ENCODE results near the gene LMAN1L. TPM values are rescaled to one million over a fixed set of nuclear protein-coding genes. Genes with fewer than 3 reads are reported as not detected.

Gene LMAN1L
- total RNA-seq, 1 experiment from 2014 or later: not detected

GRCh38 chr15:74795966-74796625 is 16.5 kb upstream of the LMAN1L start:
- DNase-seq: no peak

GRCh38 chr15:74798388-74799254 is 14.0 kb upstream of the LMAN1L start:
- no peak overlapping the region for H3K4me3 ChIP-seq (ENCODE audit: low read length)
- peaks cover 26% of the 10 kb centered on the region for H3K36me3 ChIP-seq (ENCODE audit: low read depth, low read length)
- no peaks in the 10 kb centered on the region for H3K9me2 ChIP-seq (replicated peaks; ENCODE audit: low read length)
- H3K4me1 ChIP-seq (ENCODE audit: insufficient read depth, low read length): no peaks in the 10 kb centered on the region
- H3K27me3 ChIP-seq (ENCODE audit: low read length): no peaks in the 10 kb centered on the region
- ChIA-PET POLR2A (ENCODE audit: unreplicated experiment) (no interaction called here), CTCF (no interaction called here)
- DNase-seq (no peak), ATAC-seq (no peak)
- no TSS peak for BruUV-seq (replicated peaks)
- H2AFZ ChIP-seq (ENCODE audit: low read length): no peak overlapping the region
- H3K79me2 ChIP-seq (ENCODE audit: low read length): peaks cover 4% of the 10 kb centered on the region; the same call in 1 of the 2 replicates
- intact Hi-C loops (cut with micrococcal nuclease): no loop called here
- H3K9ac ChIP-seq (ENCODE audit: low read length): no peak overlapping the region
- TF ChIP-seq EZH2phosphoT487 (IDR thresholded peaks at IDR 0.05; ENCODE audit: borderline replicate concordance, low read length): no peak
- no peak for TF ChIP-seq EZH2 (IDR thresholded peaks at IDR 0.05; ENCODE audit: low read length, unreplicated experiment)
- TF ChIP-seq CTCF (conservative IDR thresholded peaks at IDR 0.05; ENCODE audit: low read depth, low read length): no peak
- no peaks in the 10 kb centered on the region for H3K9me3 ChIP-seq (ENCODE audit: low read length)
- no peaks in the 10 kb centered on the region for H4K20me1 ChIP-seq (ENCODE audit: low read length)
- no peak overlapping the region for H3K27ac ChIP-seq (ENCODE audit: low read length)
- H3F3A ChIP-seq (ENCODE audit: low read length, unreplicated experiment): no peaks in the 10 kb centered on the region
- H3K4me2 ChIP-seq (ENCODE audit: low read length): no peak overlapping the region

More at GRCh38 chr15:74795966-74796625, 16.5 kb upstream of the LMAN1L start:
- Histone ChIP-seq H3K4me2 (ENCODE audit: low read length) (no peak overlapping the region), H3F3A (ENCODE audit: low read length, unreplicated experiment) (no peaks in the 10 kb centered on the region), H3K9ac (ENCODE audit: low read length) (no peak overlapping the region), H3K9me3 (ENCODE audit: low read length) (no peaks in the 10 kb centered on the region), H3K9me2 (replicated peaks; ENCODE audit: low read length) (no peaks in the 10 kb centered on the region), H3K4me3 (ENCODE audit: low read length) (no peak overlapping the region), H3K4me1 (ENCODE audit: insufficient read depth, low read length) (no peaks in the 10 kb centered on the region), H4K20me1 (ENCODE audit: low read length) (peaks cover 12% of the 10 kb centered on the region; the same call in 1 of the 2 replicates), H3K79me2 (ENCODE audit: low read length) (peaks cover 29% of the 10 kb centered on the region), H3K27ac (ENCODE audit: low read length) (no peak overlapping the region), H3K27me3 (ENCODE audit: low read length) (no peaks in the 10 kb centered on the region), H3K36me3 (ENCODE audit: low read depth, low read length) (peaks cover 9% of the 10 kb centered on the region; the same call in 1 of the 2 replicates), H2AFZ (ENCODE audit: low read length) (no peak overlapping the region)
- BruUV-seq (replicated peaks): no TSS peak
- intact Hi-C loops (cut with micrococcal nuclease): no loop called here
- CTCF ChIA-PET: no interaction called here
- ATAC-seq: no peak
- POLR2A ChIA-PET (ENCODE audit: unreplicated experiment): interaction anchor here (0.6 kb wide), 1 partner anchor 658 kb away, joined by 3 read pairs; no protein-coding TSS in a partner anchor
- no peak for TF ChIP-seq EZH2phosphoT487 (IDR thresholded peaks at IDR 0.05; ENCODE audit: borderline replicate concordance, low read length)

DNA sequence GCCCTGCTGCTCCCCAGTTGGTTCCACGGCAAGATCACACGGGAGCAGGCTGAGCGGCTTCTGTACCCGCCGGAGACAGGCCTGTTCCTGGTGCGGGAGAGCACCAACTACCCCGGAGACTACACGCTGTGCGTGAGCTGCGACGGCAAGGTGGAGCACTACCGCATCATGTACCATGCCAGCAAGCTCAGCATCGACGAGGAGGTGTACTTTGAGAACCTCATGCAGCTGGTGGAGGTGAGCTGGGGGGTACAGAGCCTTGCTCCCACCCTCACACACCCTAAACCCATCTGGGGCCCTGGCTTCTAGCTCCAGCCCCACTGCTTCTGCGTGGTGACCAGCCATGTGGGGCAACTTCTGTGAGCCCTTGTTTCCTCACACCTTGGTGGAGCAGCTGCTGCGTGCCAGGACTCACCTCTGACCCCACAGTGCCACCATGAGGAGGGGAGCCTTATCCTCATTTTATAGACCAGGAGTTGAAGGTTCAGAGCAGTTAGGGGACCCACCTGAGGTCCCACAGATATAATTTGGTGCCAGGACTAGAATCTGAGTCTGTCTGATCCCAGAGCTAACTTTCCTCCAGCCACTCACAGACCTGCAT is 13.3 kb upstream of the LMAN1L start:
- Histone ChIP-seq H3K9ac (ENCODE audit: low read length) (no peak overlapping the region), H3K27me3 (ENCODE audit: low read length) (no peaks in the 10 kb centered on the region), H3K9me3 (ENCODE audit: low read length) (no peaks in the 10 kb centered on the region), H3K79me2 (ENCODE audit: low read length) (0 out of 2 replicates have a peak, but pooled peaks cover 3% of the 10 kb centered on the region), H3K4me3 (ENCODE audit: low read length) (no peak overlapping the region), H3K4me1 (ENCODE audit: insufficient read depth, low read length) (no peaks in the 10 kb centered on the region), H3F3A (ENCODE audit: low read length, unreplicated experiment) (no peaks in the 10 kb centered on the region), H4K20me1 (ENCODE audit: low read length) (no peaks in the 10 kb centered on the region), H2AFZ (ENCODE audit: low read length) (no peak overlapping the region), H3K9me2 (replicated peaks; ENCODE audit: low read length) (no peaks in the 10 kb centered on the region), H3K4me2 (ENCODE audit: low read length) (no peak overlapping the region), H3K27ac (ENCODE audit: low read length) (peak overlapping the region; percentile 38), H3K36me3 (ENCODE audit: low read depth, low read length) (peaks cover 32% of the 10 kb centered on the region)
- ChIA-PET POLR2A (ENCODE audit: unreplicated experiment) (no interaction called here), CTCF (no interaction called here)
- ATAC-seq: no peak
- DNase-seq: no peak
- BruUV-seq (replicated peaks): no TSS peak
- TF ChIP-seq EZH2 (IDR thresholded peaks at IDR 0.05; ENCODE audit: low read length, unreplicated experiment) (no peak), EZH2phosphoT487 (IDR thresholded peaks at IDR 0.05; ENCODE audit: borderline replicate concordance, low read length) (no peak), CTCF (conservative IDR thresholded peaks at IDR 0.05; ENCODE audit: low read depth, low read length) (no peak)
- intact Hi-C loops (cut with micrococcal nuclease): no loop called here

All from PC-3 (cell line).